Suprapubic skin (tissue), 4 donors: ENCODE results near the gene C17orf107. TPM values are rescaled to one million over a fixed set of nuclear protein-coding genes. Genes with fewer than 3 reads are reported as not detected.

ENCODE experiments used
- DNase-seq, 2 donors: peaks; one replicate each; pipeline ENCODE4 v3.0.0-alpha.2; 2019; ENCODE audit warnings: low spot score in 2 of 2
- H3K27ac ChIP-seq: fragments of 200-600 bp; sonication (generic); one replicate; pipeline ENCODE4 v1.5.1; 2019
- H3K27me3 ChIP-seq: fragments of 200-600 bp; sonication (generic); one replicate; pipeline ENCODE4 v1.5.1; 2019
- H3K36me3 ChIP-seq: fragments of 200-600 bp; sonication (generic); one replicate; pipeline ENCODE4 v1.5.1; 2019
- H3K4me1 ChIP-seq: fragments of 200-600 bp; sonication (generic); one replicate; pipeline ENCODE4 v1.5.1; 2019
- H3K4me3 ChIP-seq: fragments of 200-600 bp; sonication (generic); one replicate; pipeline ENCODE4 v1.5.1; 2019; ENCODE audit warnings: mild to moderate bottlenecking
- H3K9me3 ChIP-seq: fragments of 200-600 bp; sonication (generic); one replicate; pipeline ENCODE4 v1.5.1; 2019
- CTCF ChIP-seq, 2 donors: fragments of 200-600 bp in 1 of 2; fragments of 450-650 bp in 1 of 2; sonication (generic) in 1 of 2; IDR thresholded peaks; one replicate each; pipeline ENCODE4 v1.5.1; 2016 to 2019; ENCODE audit warnings: antibody characterized with exemption in 2 of 2, mild to moderate bottlenecking in 1 of 2, moderate library complexity in 1 of 2
- EP300 ChIP-seq: sonication (generic); formaldehyde crosslinking; IDR thresholded peaks from one replicate; pipeline ENCODE4 v1.6.1; 2017; ENCODE audit warnings: antibody characterized with exemption
- POLR2A ChIP-seq, 2 donors: fragments of 450-650 bp; IDR thresholded peaks; one replicate each; pipeline ENCODE4 v1.6.1; 2017; ENCODE audit warnings: antibody characterized with exemption in 2 of 2, mild to moderate bottlenecking in 2 of 2, moderate library complexity in 2 of 2
- POLR2AphosphoS5 ChIP-seq, 3 donors: sonication (generic); formaldehyde crosslinking; IDR thresholded peaks; one replicate each; pipeline ENCODE4 v1.6.1; 2017; ENCODE audit warnings: antibody characterized with exemption in 3 of 3
- WGBS: methylation state at CpG from one replicate; pipeline ENCODE4 v1.1.5; 2018; 5-methylcytosine and 5-hydroxymethylcytosine counted together
- total RNA-seq, 4 donors: library from RNA; depleted of rRNA; stranded (reverse); fragments of >200 nt; gene quantifications; one replicate each; pipeline ENCODE4 v1.1.0, GENCODE V29; 2016

The C17orf107 gene
- total RNA-seq, 4 donors from 2014 or later: 3.7 to 9.8 (median 7.5) TPM

DNA sequence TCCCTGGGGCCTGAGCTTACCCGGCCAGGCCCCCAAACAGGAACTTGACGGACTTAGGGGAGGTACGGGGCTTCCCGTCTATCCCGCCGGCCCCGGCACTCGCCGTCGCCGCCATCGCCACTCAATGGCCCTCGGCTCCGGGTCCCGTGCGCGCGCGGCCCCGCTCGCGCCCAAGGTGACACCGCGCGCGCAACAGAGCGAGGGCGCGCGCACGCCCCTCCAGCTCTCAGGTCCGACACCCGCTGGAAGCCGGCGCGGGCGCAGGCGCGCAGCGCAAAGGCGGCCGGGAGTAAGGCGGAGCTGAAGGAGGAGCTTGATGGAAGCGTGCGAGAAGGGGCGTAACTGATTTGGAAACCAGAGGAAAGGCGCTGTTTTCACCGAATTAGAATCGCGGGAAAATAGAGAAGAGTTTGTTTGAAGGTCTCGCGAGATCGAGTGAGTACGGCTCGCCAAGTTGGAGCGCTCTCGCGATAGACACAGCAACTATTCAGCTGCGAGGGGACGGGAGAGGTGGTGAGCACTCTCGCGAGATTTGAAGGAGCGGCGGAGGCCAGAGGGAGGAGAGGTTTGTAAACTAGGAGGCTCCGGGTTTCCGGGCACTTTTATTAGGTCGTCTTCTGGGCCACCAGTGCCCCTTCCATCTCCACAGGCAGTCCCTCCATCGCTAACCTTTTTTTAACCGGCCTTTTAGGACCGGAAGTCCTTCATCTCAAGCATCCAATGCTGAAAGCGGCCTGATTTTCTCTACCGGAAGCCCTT lies 40.6 kb downstream of the C17orf107 start, which contains the start of the genes RNF167 and SLC25A11:
TSS of gene RNF167 (plus strand) at position 473 of the 759 bp plus-strand sequence. CDS start 642 bp downstream, outside the sequence.
TSS of gene SLC25A11 (minus strand) at position 251 of the 759 bp plus-strand sequence. CDS start at position 115, 136 bp downstream.
- Histone ChIP-seq H3K4me3 (peak within 1 kb of the TSS; percentile 68), H3K4me1 (peaks cover 56% of the 10 kb centered on the region), H3K27me3 (no peaks in the 10 kb centered on the region), H3K36me3 (peaks cover 54% of the 10 kb centered on the region), H3K27ac (peak within 1 kb of the TSS; percentile 96), H3K9me3 (no peaks in the 10 kb centered on the region)
- TF ChIP-seq EP300: no peak
- no peak for TF ChIP-seq CTCF (IDR thresholded peaks at IDR 0.05)
- TF ChIP-seq POLR2AphosphoS5 (IDR thresholded peaks at IDR 0.05): peak in 2 of 3 donors; percentile 6 to 67
- peak in 1 of 2 donors; percentile 56 for TF ChIP-seq POLR2A (IDR thresholded peaks at IDR 0.05)
- WGBS: under 1% methylated on average over 39 of the region's 72 CpGs
- DNase-seq: peak; percentile 98 to 99

DNA sequence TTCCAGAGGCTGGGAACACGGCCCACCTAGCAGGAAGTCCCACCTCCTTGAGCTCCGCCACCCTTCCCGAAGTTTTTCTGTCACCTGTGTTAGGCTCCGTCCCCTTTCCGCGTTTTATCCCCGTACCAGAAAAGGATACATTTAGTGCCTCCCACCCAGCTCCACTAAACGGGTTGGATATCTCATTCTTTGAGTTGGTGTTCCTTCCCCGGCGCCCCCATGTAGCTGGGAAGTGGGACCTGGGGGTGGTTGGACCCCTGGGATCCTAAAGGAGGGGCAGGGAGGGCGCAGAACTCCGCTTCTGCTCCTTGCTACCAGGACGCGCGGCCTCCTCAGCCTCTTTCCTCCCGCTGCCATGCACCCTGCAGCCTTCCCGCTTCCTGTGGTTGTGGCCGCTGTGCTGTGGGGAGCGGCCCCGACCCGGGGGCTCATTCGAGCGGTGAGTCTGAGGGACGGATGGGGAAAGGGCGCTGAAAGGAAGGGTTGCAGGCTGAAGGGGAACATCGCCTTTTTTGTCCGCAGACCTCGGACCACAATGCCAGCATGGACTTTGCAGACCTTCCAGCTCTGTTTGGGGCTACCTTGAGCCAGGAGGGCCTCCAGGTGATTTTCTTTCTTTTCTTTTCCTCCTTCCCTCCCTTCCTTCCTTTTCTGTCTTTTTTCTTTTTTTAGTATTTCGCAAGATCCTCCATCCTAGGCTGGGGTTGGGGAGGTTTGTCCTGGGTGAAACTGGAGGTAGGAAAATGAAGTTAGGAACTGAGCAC lies 41.4 kb downstream of the C17orf107 start:
- DNase-seq: no peak
- WGBS: 1% methylated on average over 29 of the region's 29 CpGs
- Histone ChIP-seq H3K27ac (peak overlapping the region; percentile 96), H3K27me3 (no peaks in the 10 kb centered on the region), H3K9me3 (no peaks in the 10 kb centered on the region), H3K4me1 (peaks cover 64% of the 10 kb centered on the region), H3K36me3 (peaks cover 53% of the 10 kb centered on the region), H3K4me3 (peak overlapping the region; percentile 68)
- TF ChIP-seq EP300 (no peak), POLR2A (IDR thresholded peaks at IDR 0.05) (no peak), POLR2AphosphoS5 (IDR thresholded peaks at IDR 0.05) (no peak), CTCF (IDR thresholded peaks at IDR 0.05) (no peak)

DNA sequence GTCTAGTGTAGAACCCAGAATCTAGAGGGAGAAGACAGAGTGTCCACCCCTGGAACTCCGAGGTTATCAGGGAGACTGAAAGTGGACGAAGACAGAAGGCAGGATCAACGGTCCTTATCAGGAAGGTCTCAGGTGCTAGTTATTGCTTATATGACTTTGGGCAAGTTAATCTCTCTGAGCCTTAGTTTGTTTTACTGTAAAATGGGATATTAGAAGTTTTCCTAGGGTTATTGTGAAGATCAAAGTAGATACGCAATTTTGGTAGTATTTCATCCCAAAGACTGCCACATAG lies 41.9 kb downstream of the C17orf107 start:
- H3K4me1 ChIP-seq: peaks cover 69% of the 10 kb centered on the region
- WGBS: 52% methylated on average over 4 of the region's 4 CpGs
- no peak for DNase-seq
- H3K27ac ChIP-seq: peak overlapping the region; percentile 96
- peaks cover 49% of the 10 kb centered on the region for H3K36me3 ChIP-seq
- TF ChIP-seq CTCF (IDR thresholded peaks at IDR 0.05) (no peak), POLR2A (IDR thresholded peaks at IDR 0.05) (no peak), POLR2AphosphoS5 (IDR thresholded peaks at IDR 0.05) (no peak), EP300 (no peak)
- H3K4me3 ChIP-seq: peak overlapping the region; percentile 68
- H3K9me3 ChIP-seq: no peaks in the 10 kb centered on the region
- no peaks in the 10 kb centered on the region for H3K27me3 ChIP-seq

DNA sequence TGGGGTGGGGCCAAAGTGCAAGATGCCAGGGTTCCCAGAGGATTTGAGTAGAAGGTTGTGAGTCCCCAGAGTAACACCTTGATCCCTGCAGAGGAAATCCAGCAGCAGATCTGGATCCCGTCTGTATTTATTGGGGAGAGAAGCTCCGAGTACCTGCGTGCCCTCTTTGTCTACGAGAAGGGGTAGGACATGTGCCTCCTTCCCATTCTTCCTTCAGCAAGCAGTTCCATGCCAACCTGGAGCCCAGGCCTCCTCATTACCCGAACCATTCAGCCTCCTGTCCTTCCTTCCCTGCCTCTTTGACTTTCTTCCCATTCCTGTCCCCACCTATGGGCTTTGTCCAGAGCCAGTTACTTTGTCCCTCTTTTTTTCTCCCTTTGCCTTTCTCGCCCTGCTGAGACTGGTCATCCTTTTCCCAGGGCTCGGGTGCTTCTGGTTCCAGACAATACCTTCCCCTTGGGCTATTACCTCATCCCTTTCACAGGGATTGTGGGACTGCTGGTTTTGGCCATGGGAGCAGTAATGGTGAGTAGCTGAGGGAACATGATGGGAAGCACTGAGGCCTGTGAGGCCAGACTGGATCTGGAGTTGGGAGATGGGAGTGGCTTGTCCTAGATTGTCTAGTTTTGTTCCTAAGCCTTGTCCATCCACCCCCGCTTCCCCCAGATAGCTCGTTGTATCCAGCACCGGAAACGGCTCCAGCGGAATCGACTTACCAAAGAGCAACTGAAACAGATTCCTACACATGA lies 43.6 kb downstream of the C17orf107 start:
- no peak overlapping the region for H3K4me3 ChIP-seq
- WGBS: 66% methylated on average over 13 of the region's 13 CpGs
- DNase-seq: no peak
- TF ChIP-seq CTCF (IDR thresholded peaks at IDR 0.05) (no peak), EP300 (no peak), POLR2A (IDR thresholded peaks at IDR 0.05) (no peak), POLR2AphosphoS5 (IDR thresholded peaks at IDR 0.05) (no peak)
- peaks cover 83% of the 10 kb centered on the region for H3K4me1 ChIP-seq
- H3K9me3 ChIP-seq: no peaks in the 10 kb centered on the region
- H3K27ac ChIP-seq: no peak overlapping the region
- H3K27me3 ChIP-seq: no peaks in the 10 kb centered on the region
- peaks cover 33% of the 10 kb centered on the region for H3K36me3 ChIP-seq
